Measurements from ENCODE around the gene TBC1D9B. TPM values are rescaled to one million over a fixed set of nuclear protein-coding genes. Genes with fewer than 3 reads are reported as not detected.

The TBC1D9B gene
- total and polyA plus RNA-seq, 3 donors from 2014 or later, result 76.1 to 134 (median 122) TPM

DNA sequence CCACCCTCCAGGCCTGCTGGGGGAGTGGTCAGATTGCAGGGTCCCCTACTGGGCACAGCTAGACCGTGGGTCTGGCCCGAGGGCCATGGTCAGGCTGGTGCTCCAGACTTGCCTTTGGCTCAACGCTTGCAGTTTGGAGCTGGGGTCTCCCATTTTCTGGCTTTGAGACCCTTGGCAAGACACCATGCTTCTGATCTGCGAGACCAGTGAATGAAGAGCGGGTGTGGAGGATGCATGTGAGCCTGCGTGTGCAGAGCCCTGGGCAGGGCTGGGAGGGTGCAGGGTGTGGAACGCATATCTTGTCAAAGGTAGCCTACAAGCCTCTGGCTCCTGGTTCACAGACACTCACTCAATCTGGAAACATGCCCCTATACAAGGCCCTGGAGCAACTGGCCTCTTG is 43.0 kb downstream of the TBC1D9B start:
- H3K27ac ChIP-seq, result no peak overlapping the region
- no peaks in the 10 kb centered on the region for H3K36me3 ChIP-seq (ENCODE audit: low read depth, missing control alignments)
- 98 to 100% methylated on average over 3 to 7 of the region's 7 CpGs for WGBS, 2 donors
- H3K9me3 ChIP-seq, result no peaks in the 10 kb centered on the region
- DNase-seq, result no peak
- TF ChIP-seq POLR2A (IDR thresholded peaks at IDR 0.05) (no peak), CTCF (IDR thresholded peaks at IDR 0.05) (no peak)
- no peaks in the 10 kb centered on the region for H3K27me3 ChIP-seq
- H3K4me1 ChIP-seq, result peaks cover 3% of the 10 kb centered on the region
- H3K4me3 ChIP-seq, result no peak overlapping the region
- intact Hi-C loops (cut with DNase I; ENCODE audit: low total_unique reads), result no loop called here

DNA sequence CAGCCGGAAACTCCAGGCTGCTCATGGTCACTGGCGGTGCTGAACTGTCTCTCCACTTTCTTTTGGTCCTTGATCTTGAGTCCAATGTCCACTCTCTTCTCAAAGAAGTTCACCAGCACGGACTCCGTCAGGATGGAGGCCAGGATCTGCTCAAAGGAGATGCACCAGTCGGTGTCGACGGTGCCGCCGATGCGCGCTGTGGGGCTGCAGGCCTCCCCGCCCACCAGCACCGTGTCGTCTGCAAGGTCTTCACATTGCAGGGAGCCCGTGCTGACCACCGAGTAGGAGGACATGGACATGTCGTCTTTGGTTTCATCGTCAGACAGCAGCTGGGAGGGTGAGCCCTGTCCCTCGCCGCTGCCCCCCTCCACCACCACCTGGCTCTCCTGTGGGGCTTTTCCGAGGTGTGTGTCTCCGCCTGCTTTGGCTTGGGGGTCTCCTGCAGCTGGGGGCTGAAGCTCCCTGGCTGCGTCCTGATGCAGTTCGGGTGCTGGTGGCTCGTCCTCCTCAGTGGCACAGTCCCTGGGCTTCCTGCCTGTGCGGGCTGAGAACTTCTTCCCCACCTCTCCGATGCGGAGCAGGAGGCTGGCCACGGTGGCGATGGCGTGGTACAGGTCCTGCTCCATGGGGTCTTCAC is 44.1 kb downstream of the TBC1D9B start:
- Histone ChIP-seq H3K9me3 (no peaks in the 10 kb centered on the region), H3K27ac (no peak overlapping the region), H3K27me3 (no peaks in the 10 kb centered on the region), H3K4me1 (peaks cover 6% of the 10 kb centered on the region), H3K36me3 (ENCODE audit: low read depth, missing control alignments) (no peaks in the 10 kb centered on the region), H3K4me3 (no peak overlapping the region)
- intact Hi-C loops (cut with DNase I; ENCODE audit: low total_unique reads), result no loop called here
- 96% methylated on average over 8 to 29 of the region's 31 CpGs for WGBS, 2 donors
- no peak for DNase-seq
- TF ChIP-seq CTCF (IDR thresholded peaks at IDR 0.05), result no peak
- TF ChIP-seq POLR2A (IDR thresholded peaks at IDR 0.05), result no peak

DNA sequence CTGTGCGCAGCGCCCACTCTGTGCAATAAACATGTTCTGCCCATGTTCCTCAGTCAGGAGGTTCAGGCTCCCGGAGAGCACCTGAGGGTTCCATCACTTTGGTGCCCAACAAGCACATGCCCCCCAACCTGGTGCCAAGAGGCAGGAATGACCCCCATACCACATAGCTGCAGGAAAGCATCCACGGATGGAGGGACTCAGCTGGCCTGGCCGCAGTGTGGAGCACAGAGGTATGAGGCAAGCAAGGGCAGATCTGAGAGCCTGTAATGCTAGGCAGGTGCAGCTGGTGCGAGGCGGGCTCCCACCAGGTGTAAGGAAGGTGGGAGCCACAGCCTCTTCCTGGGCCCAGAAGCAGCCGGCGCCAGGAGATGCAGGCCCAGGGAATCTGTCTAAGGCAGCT is 44.8 kb downstream of the TBC1D9B start:
- TF ChIP-seq POLR2A (IDR thresholded peaks at IDR 0.05), result no peak
- TF ChIP-seq CTCF (IDR thresholded peaks at IDR 0.05), result no peak
- no peak overlapping the region for H3K27ac ChIP-seq
- H3K4me1 ChIP-seq, result peaks cover 6% of the 10 kb centered on the region
- H3K27me3 ChIP-seq, result no peaks in the 10 kb centered on the region
- H3K36me3 ChIP-seq (ENCODE audit: low read depth, missing control alignments), result no peaks in the 10 kb centered on the region
- no peak for DNase-seq
- H3K4me3 ChIP-seq, result no peak overlapping the region
- 94 to 96% methylated on average over 9 of the region's 9 CpGs for WGBS, 2 donors
- no peaks in the 10 kb centered on the region for H3K9me3 ChIP-seq
- intact Hi-C loops (cut with DNase I; ENCODE audit: low total_unique reads), result no loop called here

- Histone ChIP-seq H3K36me3 (ENCODE audit: low read depth, missing control alignments) (no peaks in the 10 kb centered on the region), H3K27ac (no peak overlapping the region), H3K4me1 (peaks cover 6% of the 10 kb centered on the region), H3K27me3 (no peaks in the 10 kb centered on the region), H3K4me3 (no peak overlapping the region), H3K9me3 (no peaks in the 10 kb centered on the region)
- no peak for DNase-seq
- intact Hi-C loops (cut with DNase I; ENCODE audit: low total_unique reads), result no loop called here
- 100% methylated on average over 2 of the region's 2 CpGs for WGBS, 2 donors
- TF ChIP-seq POLR2A (IDR thresholded peaks at IDR 0.05) (no peak), CTCF (IDR thresholded peaks at IDR 0.05) (no peak)
These were observed 45.4 kb downstream of the TBC1D9B start for GRCh38 chr5:179862296-179862695.

DNA sequence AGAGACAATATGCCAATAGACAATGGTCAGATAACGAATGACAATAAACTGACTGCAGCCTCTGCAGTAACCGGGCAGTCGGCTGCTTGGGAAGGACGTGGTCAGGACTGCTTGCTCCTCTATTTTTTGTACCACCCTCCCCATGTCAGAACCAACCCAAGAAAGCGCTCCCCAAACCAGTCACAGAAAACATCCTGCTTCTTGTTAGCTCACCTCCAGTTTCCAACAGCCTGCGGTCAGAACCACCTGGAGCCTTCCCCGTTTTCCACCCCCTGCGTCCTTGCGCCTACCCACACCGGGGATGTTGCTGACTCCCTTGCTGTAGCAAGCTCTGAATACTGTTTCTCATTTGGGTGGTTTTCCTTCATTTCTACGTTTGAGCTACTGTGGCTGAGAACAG is 47.4 kb downstream of the TBC1D9B start:
- Histone ChIP-seq H3K27ac (no peak overlapping the region), H3K36me3 (ENCODE audit: low read depth, missing control alignments) (no peaks in the 10 kb centered on the region), H3K4me3 (no peak overlapping the region), H3K4me1 (peaks cover 6% of the 10 kb centered on the region), H3K9me3 (no peaks in the 10 kb centered on the region), H3K27me3 (no peaks in the 10 kb centered on the region)
- no peak for TF ChIP-seq POLR2A (IDR thresholded peaks at IDR 0.05)
- no peak for TF ChIP-seq CTCF (IDR thresholded peaks at IDR 0.05)
- 49 to 68% methylated on average over 11 of the region's 11 CpGs for WGBS, 2 donors
- intact Hi-C loops (cut with DNase I; ENCODE audit: low total_unique reads), result no loop called here
- DNase-seq, result no peak
